Subcutaneous abdominal adipose tissue (tissue), 5 donors: ENCODE results near the gene CAMK2G.

Experiments used
- H3K27ac ChIP-seq: one replicate; pipeline ENCODE4 v1.7.0; 2013; ENCODE audit warnings: low read depth, mild to moderate bottlenecking, inconsistent platforms, low read length, moderate library complexity
- H3K27me3 ChIP-seq, 5 donors: one replicate each; pipeline ENCODE4 v1.7.0; 2013; ENCODE audit warnings: low read length in 5 of 5, inconsistent platforms in 1 of 5; ENCODE audit not compliant: control insufficient read depth in 5 of 5, insufficient read depth in 4 of 5
- H3K36me3 ChIP-seq, 5 donors: one replicate each; pipeline ENCODE4 v1.7.0; 2013; ENCODE audit warnings: low read length in 5 of 5; ENCODE audit not compliant: control insufficient read depth in 5 of 5, insufficient read depth in 5 of 5
- H3K4me1 ChIP-seq, 5 donors: one replicate each; pipeline ENCODE4 v1.7.0; 2013; ENCODE audit warnings: low read length in 5 of 5, mild to moderate bottlenecking in 3 of 5, moderate library complexity in 1 of 5; ENCODE audit not compliant: control insufficient read depth in 5 of 5, insufficient read depth in 5 of 5
- H3K4me3 ChIP-seq, 5 donors: one replicate each; pipeline ENCODE4 v1.7.0; 2013; ENCODE audit warnings: low read length in 5 of 5, low read depth in 1 of 5
- H3K9ac ChIP-seq, 5 donors: one replicate each; pipeline ENCODE4 v1.7.0; 2013; ENCODE audit warnings: low read length in 5 of 5, mild to moderate bottlenecking in 4 of 5, moderate library complexity in 3 of 5
- H3K9me3 ChIP-seq, 5 donors: one replicate each; pipeline ENCODE4 v1.7.0; 2013; ENCODE audit warnings: low read length in 5 of 5; ENCODE audit not compliant: control insufficient read depth in 5 of 5
- donor health status: healthy.
- donor health status: healthy.
- donor health status: healthy.
- donor health status: healthy.
- donor health status: healthy.

Gene CAMK2G

GRCh38 chr10:73884017-73884416 lies 9.7 kb upstream of the CAMK2G start:
- H3K4me3 ChIP-seq = no peak overlapping the region
- H3K9me3 ChIP-seq = no peaks in the 10 kb centered on the region
- H3K4me1 ChIP-seq = peaks cover 18 to 37% (median 33%) of the 10 kb centered on the region in 5 donors
- no peak overlapping the region for H3K27ac ChIP-seq
- H3K27me3 ChIP-seq = no peaks in the 10 kb centered on the region
- no peaks in the 10 kb centered on the region for H3K36me3 ChIP-seq
- H3K9ac ChIP-seq = no peak overlapping the region

- Histone ChIP-seq H3K9me3 (no peaks in the 10 kb centered on the region), H3K4me3 (no peak overlapping the region), H3K9ac (no peak overlapping the region), H3K36me3 (no peaks in the 10 kb centered on the region), H3K4me1 (peaks cover 2 to 13% (median 9%) of the 10 kb centered on the region in 5 donors), H3K27me3 (no peaks in the 10 kb centered on the region), H3K27ac (no peak overlapping the region)
These were observed 7.0 kb upstream of the CAMK2G start for GRCh38 chr10:73881221-73881919.

DNA sequence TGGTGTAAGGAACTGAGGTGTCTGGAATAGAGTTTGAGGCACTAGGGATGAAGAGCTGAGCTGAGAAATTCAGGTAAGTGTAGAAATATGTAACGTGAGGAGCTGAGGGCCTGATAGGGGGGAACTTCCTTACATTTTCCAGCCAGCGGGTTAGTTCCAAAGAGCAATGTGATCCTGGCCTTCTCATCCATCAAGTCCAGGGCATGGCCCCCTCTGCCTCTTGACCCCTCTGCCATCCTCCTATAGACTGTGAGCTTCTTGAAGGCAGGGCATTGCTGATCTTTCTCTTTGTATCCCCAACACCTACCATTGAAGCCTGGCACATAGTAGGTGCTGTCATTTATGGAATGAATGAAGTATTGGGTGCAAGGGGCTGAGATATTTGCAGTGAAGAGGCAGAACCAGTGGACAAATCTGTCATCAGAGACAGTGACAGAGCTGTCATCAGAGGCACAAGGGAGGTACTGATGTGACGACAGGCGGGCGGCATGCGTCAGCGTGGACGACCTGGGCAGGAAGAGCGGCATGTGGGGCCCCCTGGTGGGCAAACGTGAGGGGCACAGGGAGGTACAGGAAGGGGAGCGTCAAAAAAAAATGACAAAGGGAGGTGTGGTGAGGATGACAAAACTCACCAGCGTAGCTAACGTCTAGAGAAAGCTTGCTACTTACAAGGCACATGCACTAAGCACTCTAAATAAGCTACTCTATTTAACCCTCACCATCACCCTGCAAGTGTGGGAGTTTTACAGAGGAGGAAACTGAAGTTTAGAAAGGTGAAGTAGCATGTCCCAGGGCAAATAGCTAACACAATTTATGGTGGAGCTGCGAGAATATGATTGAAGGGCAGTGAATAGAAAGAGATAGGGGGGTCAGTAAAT lies 5.2 kb upstream of the CAMK2G start:
- no peak overlapping the region for H3K27ac ChIP-seq
- no peak overlapping the region for H3K4me3 ChIP-seq
- H3K9me3 ChIP-seq = no peaks in the 10 kb centered on the region
- no peak overlapping the region for H3K9ac ChIP-seq
- H3K27me3 ChIP-seq = no peaks in the 10 kb centered on the region
- H3K36me3 ChIP-seq = no peaks in the 10 kb centered on the region
- H3K4me1 ChIP-seq = peaks cover 3 to 22% (median 12%) of the 10 kb centered on the region in 5 donors

- Histone ChIP-seq H3K4me3 (no peak overlapping the region), H3K4me1 (peaks cover 3 to 23% (median 14%) of the 10 kb centered on the region in 5 donors), H3K9ac (no peak overlapping the region), H3K27me3 (no peaks in the 10 kb centered on the region), H3K36me3 (no peaks in the 10 kb centered on the region), H3K27ac (no peak overlapping the region), H3K9me3 (no peaks in the 10 kb centered on the region)
These were observed 4.0 kb upstream of the CAMK2G start for GRCh38 chr10:73878365-73878764.

GRCh38 chr10:73877533-73878160 lies 3.3 kb upstream of the CAMK2G start:
- Histone ChIP-seq H3K36me3 (no peaks in the 10 kb centered on the region), H3K9me3 (no peaks in the 10 kb centered on the region), H3K4me3 (no peak overlapping the region), H3K27ac (no peak overlapping the region), H3K4me1 (peaks cover 3 to 30% (median 21%) of the 10 kb centered on the region in 5 donors), H3K9ac (no peak overlapping the region), H3K27me3 (no peaks in the 10 kb centered on the region)

- H3K27me3 ChIP-seq = no peaks in the 10 kb centered on the region
- peaks cover 4 to 37% (median 27%) of the 10 kb centered on the region in 5 donors for H3K4me1 ChIP-seq
- peaks cover 0 to 2% (median under 1%) of the 10 kb centered on the region in 5 donors for H3K36me3 ChIP-seq
- H3K4me3 ChIP-seq = no peak overlapping the region
- no peaks in the 10 kb centered on the region for H3K9me3 ChIP-seq
- H3K27ac ChIP-seq = no peak overlapping the region
- H3K9ac ChIP-seq = no peak overlapping the region
These were observed 2.6 kb upstream of the CAMK2G start for GRCh38 chr10:73876971-73877370.

DNA sequence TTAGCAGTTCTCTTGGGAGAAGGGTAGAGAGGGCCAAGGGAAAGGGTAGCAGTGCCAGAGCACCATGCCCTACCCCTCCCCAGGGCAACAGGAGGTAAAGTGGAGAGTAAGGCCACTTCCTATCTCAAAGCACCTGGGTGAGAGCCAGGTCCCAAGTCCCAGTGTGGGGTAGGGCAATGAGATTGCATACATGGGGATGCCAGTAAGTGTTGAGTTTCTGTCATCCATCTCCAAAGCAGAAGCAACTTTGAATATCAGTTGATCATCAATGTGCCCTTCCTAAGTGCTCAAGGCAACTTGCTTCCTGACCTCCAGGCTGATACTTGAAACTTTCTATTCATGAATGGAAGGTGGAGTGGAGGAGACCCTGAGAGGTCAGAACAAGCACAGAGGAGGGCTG lies 2.2 kb upstream of the CAMK2G start:
- Histone ChIP-seq H3K36me3 (peaks cover 0 to 4% (median 4%) of the 10 kb centered on the region in 5 donors), H3K27me3 (no peaks in the 10 kb centered on the region), H3K9ac (no peak overlapping the region), H3K9me3 (no peaks in the 10 kb centered on the region), H3K4me1 (peaks cover 6 to 41% (median 31%) of the 10 kb centered on the region in 5 donors), H3K4me3 (no peak overlapping the region), H3K27ac (no peak overlapping the region)

GRCh38 chr10:73876157-73876556 lies 1.8 kb upstream of the CAMK2G start:
- peaks cover 6 to 45% (median 31%) of the 10 kb centered on the region in 5 donors for H3K4me1 ChIP-seq
- H3K27ac ChIP-seq = no peak overlapping the region
- no peaks in the 10 kb centered on the region for H3K9me3 ChIP-seq
- H3K27me3 ChIP-seq = no peaks in the 10 kb centered on the region
- no peak overlapping the region for H3K4me3 ChIP-seq
- H3K36me3 ChIP-seq = peaks cover 0 to 8% (median 4%) of the 10 kb centered on the region in 5 donors
- H3K9ac ChIP-seq = no peak overlapping the region

DNA sequence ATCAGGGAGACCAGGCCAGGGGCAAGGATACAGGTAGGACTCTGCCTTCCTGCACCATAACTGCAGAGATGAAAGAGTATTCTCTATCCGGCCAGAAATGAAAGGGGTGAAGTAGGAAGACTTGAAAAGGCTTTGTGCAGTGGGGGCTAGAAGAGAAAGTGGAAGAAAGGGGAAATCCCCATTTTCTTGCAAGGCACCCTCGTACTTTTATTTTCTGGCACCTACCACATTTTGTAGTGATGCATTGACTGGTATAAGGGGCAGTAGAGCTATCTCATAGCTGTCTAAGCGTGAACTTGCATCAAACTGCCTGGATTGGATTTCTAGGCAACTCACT lies 752 bp upstream of the CAMK2G start:
- no peaks in the 10 kb centered on the region for H3K9me3 ChIP-seq
- no peaks in the 10 kb centered on the region for H3K27me3 ChIP-seq
- peaks cover 6 to 45% (median 31%) of the 10 kb centered on the region in 5 donors for H3K4me1 ChIP-seq
- H3K36me3 ChIP-seq = peaks cover 0 to 17% (median 11%) of the 10 kb centered on the region in 5 donors
- peak overlapping the region in 1 of 5 donors; percentile 58 for H3K9ac ChIP-seq
- H3K27ac ChIP-seq = peak overlapping the region; percentile 62
- H3K4me3 ChIP-seq = peak overlapping the region; percentile 31 to 78 (median 74)

GRCh38 chr10:73873838-73874215 lies 528 bp downstream of the CAMK2G start:
- no peak overlapping the region for H3K27ac ChIP-seq
- H3K36me3 ChIP-seq = peaks cover 0 to 24% (median 15%) of the 10 kb centered on the region in 5 donors

More at GRCh38 chr10:73873838-73874215, 528 bp downstream of the CAMK2G start:
- Histone ChIP-seq H3K4me3 (peak overlapping the region in 4 of 5 donors; percentile 66 to 81 (median 74)), H3K9me3 (no peaks in the 10 kb centered on the region), H3K27me3 (no peaks in the 10 kb centered on the region), H3K4me1 (peaks cover 6 to 38% (median 28%) of the 10 kb centered on the region in 5 donors), H3K9ac (no peak overlapping the region)
